Stimulated activated CD8-positive, alpha-beta memory T cell treated with anti-CD3 and anti-CD28 coated beads, Interleukin-2, amount 100 ng/mL, for 1 hour (primary cell): ENCODE measurements around the gene RPL36A.
A peak's percentile ranks its signal among the peaks of the same experiment; 100 is the strongest.

Experiments used
- DNase-seq, 2 donors: peaks; one replicate each; pipeline ENCODE4 v3.0.0-alpha.2; 2020; ENCODE audit warnings: low read depth in 2 of 2

The RPL36A gene

GRCh38 chrX:101390664-101391525 is at the start of gene RPL36A:
Gene RPL36A (plus strand): TSS chrX:101391011. CDS start chrX:101391044, 33 bp downstream.
- peak; percentile 48 to 65 for DNase-seq

GRCh38 chrX:101347859-101348451 is 42.9 kb upstream of the RPL36A start:
- no peak for DNase-seq

- DNase-seq: peak; percentile 56 to 59
Measured at GRCh38 chrX:101348452-101349192, 42.2 kb upstream of the RPL36A start, which contains the start of gene TIMM8A. Gene TIMM8A (minus strand): TSS chrX:101348742. CDS start chrX:101348664, 78 bp downstream.

- no peak for DNase-seq
Measured at GRCh38 chrX:101349193-101349562, 41.6 kb upstream of the RPL36A start.

GRCh38 chrX:101357166-101357795 is 33.5 kb upstream of the RPL36A start:
- no peak for DNase-seq

- no peak for DNase-seq
Measured at GRCh38 chrX:101359966-101360365, 30.8 kb upstream of the RPL36A start.

- DNase-seq: no peak
Measured at GRCh38 chrX:101360390-101360789, 30.4 kb upstream of the RPL36A start.

- no peak for DNase-seq
Measured at GRCh38 chrX:101362116-101362515, 28.7 kb upstream of the RPL36A start.

GRCh38 chrX:101362757-101363156 is 28.1 kb upstream of the RPL36A start:
- no peak for DNase-seq

GRCh38 chrX:101365301-101365795 is 25.5 kb upstream of the RPL36A start:
- no peak for DNase-seq

- no peak for DNase-seq
Measured at GRCh38 chrX:101368800-101369199, 22.0 kb upstream of the RPL36A start.

- no peak for DNase-seq
Measured at GRCh38 chrX:101369687-101370086, 21.1 kb upstream of the RPL36A start.

GRCh38 chrX:101370888-101371504 is 19.8 kb upstream of the RPL36A start:
- no peak for DNase-seq

GRCh38 chrX:101377547-101377946 is 13.3 kb upstream of the RPL36A start:
- no peak for DNase-seq

GRCh38 chrX:101383679-101384205 is 7.1 kb upstream of the RPL36A start:
- DNase-seq: no peak

GRCh38 chrX:101385026-101385684 is 5.7 kb upstream of the RPL36A start:
- DNase-seq: no peak

- DNase-seq: no peak
Measured at GRCh38 chrX:101385795-101386541, 4.8 kb upstream of the RPL36A start, which contains the start of gene BTK. Gene BTK (minus strand): TSS chrX:101386191. CDS start chrX:101375284, 10,907 bp downstream.

GRCh38 chrX:101386542-101386885 is 4.3 kb upstream of the RPL36A start:
- DNase-seq: no peak

- no peak for DNase-seq
Measured at GRCh38 chrX:101388604-101389003, 2.2 kb upstream of the RPL36A start.

GRCh38 chrX:101391831-101392230 is 1.0 kb downstream of the RPL36A start:
- DNase-seq: no peak
